K562 (cell line): ENCODE results near the gene IP6K2. TPM values are rescaled to one million over a fixed set of nuclear protein-coding genes. Genes with fewer than 3 reads are reported as not detected.

Experiments used
- HSF4 ChIP-seq: fragments of 250-450 bp; sonication (Bioruptor Pico); IDR thresholded peaks from 2 replicates; pipeline ENCODE4 v2.1.2; 2022; ENCODE audit warnings: mild to moderate bottlenecking, moderate library complexity, borderline replicate concordance
- KAT7 ChIP-seq: sonication (generic); formaldehyde crosslinking; IDR thresholded peaks from 2 replicates; pipeline ENCODE4 v1.8.0; 2022; ENCODE audit warnings: missing genetic modification reagents, mild to moderate bottlenecking, borderline replicate concordance
- PHTF2 ChIP-seq: fragments of 250-450 bp; sonication (Bioruptor Pico); IDR thresholded peaks from 2 replicates; pipeline ENCODE4 v1.5.0; 2021; ENCODE audit warnings: mild to moderate bottlenecking
- POU5F1 ChIP-seq: fragments of 150-350 bp; IDR thresholded peaks from 2 replicates; pipeline ENCODE4 v1.6.1; 2014; ENCODE audit warnings: borderline replicate concordance, low read length, low read depth, mild to moderate bottlenecking; ENCODE audit not compliant: partially characterized antibody
- TCFL5 ChIP-seq: fragments of 250-450 bp; sonication (Bioruptor Pico); conservative IDR thresholded peaks from 2 replicates; pipeline ENCODE4 v1.6.1; 2021; ENCODE audit warnings: mild to moderate bottlenecking, moderate library complexity, matching md5 sums
- ZFP1 ChIP-seq: fragments of 450-650 bp; formaldehyde crosslinking; IDR thresholded peaks from 2 replicates; pipeline ENCODE4 v1.4.0; 2020; ENCODE audit warnings: mild to moderate bottlenecking, mixed read lengths
- ZNF512 ChIP-seq: IDR thresholded peaks from 2 replicates; pipeline ENCODE4 v1.6.1; 2016; ENCODE audit warnings: missing genetic modification characterization, missing compliant biosample characterization
- ZNF644 ChIP-seq: fragments of 200-800 bp; sonication (Bioruptor generic); IDR thresholded peaks from 2 replicates; pipeline ENCODE4 v1.6.1; 2016; ENCODE audit warnings: low read depth, missing genetic modification characterization, missing compliant biosample characterization
- polyA plus RNA-seq, 8 experiments: library from polyadenylated mRNA; depleted of rRNA in 4 of 8; stranded (reverse) in 5 of 8; unstranded in 3 of 8; fragments of >200 nt; fragmentation: Nextera tagmentation in 2 of 8; fragmentation: Illumina TruSeq in 1 of 8; extraction: Ambion mirVana in 2 of 8; extraction: Trizol in 1 of 8; gene quantifications; 2 replicates each; pipeline versions ENCODE4 v1.2.1 to v1.2.3, GENCODE V29; 2011 to 2014; ENCODE audit warnings: inconsistent platforms in 1 of 8, missing spikeins in 1 of 8
- total RNA-seq, 7 experiments: library from RNA; depleted of rRNA in 6 of 7; stranded (reverse); fragments of >200 nt in 6 of 7; fragmentation: Illumina TruSeq in 2 of 7; extraction: Trizol in 2 of 7; gene quantifications; 2 replicates each; pipeline versions ENCODE4 v1.2.1 to v1.2.3, GENCODE V29; 2011 to 2021; ENCODE audit warnings: low replicate concordance in 1 of 7
- TF ChIP-seq, protein P1 (sequence below), 2 experiments: fragments of 450-650 bp; IDR thresholded peaks; 2 replicates each; pipeline ENCODE4 v1.6.1; 2016; ENCODE audit warnings: mild to moderate bottlenecking in 2 of 2, borderline replicate concordance in 1 of 2, low read depth in 1 of 2, moderate library complexity in 1 of 2
- TF ChIP-seq, protein P2 (sequence below): sonication (generic); formaldehyde crosslinking; IDR thresholded peaks from 2 replicates; pipeline ENCODE4 v1.8.1; 2023; ENCODE audit warnings: mild to moderate bottlenecking, missing genetic modification reagents
- TF ChIP-seq, protein P3 (sequence below): fragments of 450-650 bp; formaldehyde crosslinking; IDR thresholded peaks from 2 replicates; pipeline ENCODE4 v1.4.0; 2022; ENCODE audit warnings: mild to moderate bottlenecking, moderate library complexity

Gene IP6K2
- total and polyA plus RNA-seq, 9 of the 15 experiments (the other 6 are each of a cell fraction or from before 2014, with no cell fraction given): 19.6 to 78.1 (median 48.0) TPM

DNA sequence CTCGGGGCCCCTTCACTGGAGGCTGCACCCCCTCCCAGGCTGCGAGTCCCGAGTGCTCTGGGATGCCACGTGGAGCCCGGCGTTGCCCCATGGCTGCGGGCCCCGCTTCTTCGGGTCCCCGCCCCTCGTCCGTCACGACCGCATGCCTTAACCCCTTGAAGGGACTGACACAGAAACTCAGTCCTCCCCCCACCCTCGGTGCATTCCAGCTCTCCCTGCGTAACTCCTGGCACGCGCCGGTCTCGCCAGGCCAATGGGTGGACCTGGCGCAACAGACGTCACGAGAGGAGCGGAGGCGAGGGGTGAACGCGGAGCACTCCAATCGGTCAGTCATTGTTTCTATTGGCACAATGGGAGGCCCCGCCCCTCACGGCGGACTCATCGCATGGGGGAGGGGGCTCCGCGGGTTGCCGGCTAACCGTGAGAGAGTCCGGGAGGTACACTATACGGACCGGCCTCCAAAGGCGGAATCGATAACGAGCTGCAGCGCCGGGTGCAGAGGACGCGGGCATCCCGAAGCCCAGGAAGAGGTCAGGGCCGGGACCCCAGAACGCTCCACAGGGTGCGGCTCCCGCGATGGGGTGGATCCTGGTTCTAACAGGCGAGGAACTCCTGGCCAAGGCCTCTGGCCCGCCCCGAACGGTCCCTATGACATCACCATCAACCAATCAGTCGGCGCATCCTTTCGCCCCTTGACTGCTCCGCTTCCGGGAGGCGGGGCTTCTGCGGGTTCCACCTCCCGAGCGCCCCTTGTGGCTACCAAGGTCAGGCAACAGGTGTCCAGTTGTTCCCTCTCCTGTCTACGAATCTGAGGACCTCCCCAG is 53.3 kb downstream of the IP6K2 start (continued):
- TF ChIP-seq, protein P1, sequence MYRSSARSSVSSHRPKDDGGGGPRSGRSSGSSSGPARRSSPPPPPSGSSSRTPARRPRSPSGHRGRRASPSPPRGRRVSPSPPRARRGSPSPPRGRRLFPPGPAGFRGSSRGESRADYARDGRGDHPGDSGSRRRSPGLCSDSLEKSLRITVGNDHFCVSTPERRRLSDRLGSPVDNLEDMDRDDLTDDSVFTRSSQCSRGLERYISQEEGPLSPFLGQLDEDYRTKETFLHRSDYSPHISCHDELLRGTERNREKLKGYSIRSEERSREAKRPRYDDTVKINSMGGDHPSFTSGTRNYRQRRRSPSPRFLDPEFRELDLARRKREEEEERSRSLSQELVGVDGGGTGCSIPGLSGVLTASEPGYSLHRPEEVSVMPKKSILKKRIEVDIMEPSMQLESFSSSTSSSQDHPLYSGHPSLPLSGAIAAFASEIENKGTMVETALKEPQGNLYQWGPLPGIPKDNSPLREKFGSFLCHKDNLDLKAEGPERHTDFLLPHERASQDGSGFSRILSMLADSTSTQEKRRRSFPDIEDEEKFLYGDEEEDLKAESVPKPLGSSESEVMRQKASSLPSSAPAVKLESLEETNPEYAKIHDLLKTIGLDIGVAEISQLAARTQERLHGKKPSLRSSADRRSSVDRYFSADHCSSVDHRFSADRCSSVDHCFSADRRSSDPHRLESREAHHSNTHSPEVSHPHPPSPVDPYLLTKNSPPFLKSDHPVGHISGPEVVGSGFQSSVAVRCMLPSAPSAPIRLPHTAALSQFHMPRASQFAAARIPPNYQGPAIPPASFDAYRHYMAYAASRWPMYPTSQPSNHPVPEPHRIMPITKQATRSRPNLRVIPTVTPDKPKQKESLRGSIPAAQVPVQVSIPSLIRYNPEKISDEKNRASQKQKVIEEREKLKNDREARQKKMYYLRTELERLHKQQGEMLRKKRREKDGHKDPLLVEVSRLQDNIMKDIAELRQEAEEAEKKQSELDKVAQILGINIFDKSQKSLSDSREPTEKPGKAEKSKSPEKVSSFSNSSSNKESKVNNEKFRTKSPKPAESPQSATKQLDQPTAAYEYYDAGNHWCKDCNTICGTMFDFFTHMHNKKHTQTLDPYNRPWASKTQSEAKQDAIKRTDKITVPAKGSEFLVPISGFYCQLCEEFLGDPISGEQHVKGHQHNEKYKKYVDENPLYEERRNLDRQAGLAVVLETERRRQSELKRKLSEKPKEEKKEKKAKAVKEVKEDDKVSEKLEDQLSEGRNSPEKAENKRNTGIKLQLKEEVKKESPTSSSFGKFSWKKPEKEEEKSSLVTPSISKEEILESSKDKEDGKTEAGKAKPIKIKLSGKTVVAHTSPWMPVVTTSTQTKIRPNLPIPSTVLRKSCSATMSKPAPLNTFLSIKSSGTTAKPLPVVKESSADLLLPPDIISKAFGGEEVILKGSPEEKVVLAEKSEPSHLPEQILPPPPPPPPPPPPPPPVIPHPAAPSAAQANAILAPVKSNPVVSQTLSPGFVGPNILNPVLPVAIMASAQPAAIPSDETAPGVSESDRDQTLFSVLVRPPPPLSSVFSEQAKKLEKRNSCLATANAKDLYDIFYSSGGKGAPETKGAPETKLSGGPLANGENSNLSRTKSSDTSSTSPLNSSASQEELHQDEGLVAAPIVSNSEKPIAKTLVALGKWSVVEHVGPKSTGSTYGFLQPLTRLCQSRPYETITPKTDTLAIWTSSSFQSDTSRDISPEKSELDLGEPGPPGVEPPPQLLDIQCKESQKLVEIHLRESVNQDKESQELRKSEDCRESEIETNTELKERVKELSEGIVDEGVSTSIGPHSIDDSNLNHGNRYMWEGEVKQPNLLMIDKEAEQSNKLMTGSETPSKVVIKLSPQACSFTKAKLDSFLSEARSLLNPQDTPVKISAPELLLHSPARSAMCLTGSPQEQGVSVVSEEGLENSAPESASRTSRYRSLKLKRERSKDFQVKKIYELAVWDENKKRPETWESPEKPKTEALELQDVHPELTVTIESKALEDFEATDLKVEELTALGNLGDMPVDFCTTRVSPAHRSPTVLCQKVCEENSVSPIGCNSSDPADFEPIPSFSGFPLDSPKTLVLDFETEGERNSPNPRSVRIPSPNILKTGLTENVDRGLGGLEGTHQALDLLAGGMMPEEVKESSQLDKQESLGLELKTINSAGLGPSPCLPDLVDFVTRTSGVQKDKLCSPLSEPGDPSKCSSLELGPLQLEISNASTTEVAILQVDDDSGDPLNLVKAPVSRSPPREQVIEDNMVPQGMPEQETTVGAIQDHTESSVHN (IDR thresholded peaks at IDR 0.05; ENCODE audit: borderline replicate concordance in 1 of 2, low read depth in 1 of 2): no peak
- TF ChIP-seq PHTF2 (CRISPR knock-in tag) (no peak), TCFL5 (no peak), ZFP1 (CRISPR knock-in tag) (no peak), POU5F1 (no peak), KAT7 (CRISPR knock-in tag) (peak; percentile 81; the same call in 1 of the 2 replicates), HSF4 (no peak), ZNF644 (tag) (no peak), ZNF512 (no peak)
- TF ChIP-seq, protein P2, sequence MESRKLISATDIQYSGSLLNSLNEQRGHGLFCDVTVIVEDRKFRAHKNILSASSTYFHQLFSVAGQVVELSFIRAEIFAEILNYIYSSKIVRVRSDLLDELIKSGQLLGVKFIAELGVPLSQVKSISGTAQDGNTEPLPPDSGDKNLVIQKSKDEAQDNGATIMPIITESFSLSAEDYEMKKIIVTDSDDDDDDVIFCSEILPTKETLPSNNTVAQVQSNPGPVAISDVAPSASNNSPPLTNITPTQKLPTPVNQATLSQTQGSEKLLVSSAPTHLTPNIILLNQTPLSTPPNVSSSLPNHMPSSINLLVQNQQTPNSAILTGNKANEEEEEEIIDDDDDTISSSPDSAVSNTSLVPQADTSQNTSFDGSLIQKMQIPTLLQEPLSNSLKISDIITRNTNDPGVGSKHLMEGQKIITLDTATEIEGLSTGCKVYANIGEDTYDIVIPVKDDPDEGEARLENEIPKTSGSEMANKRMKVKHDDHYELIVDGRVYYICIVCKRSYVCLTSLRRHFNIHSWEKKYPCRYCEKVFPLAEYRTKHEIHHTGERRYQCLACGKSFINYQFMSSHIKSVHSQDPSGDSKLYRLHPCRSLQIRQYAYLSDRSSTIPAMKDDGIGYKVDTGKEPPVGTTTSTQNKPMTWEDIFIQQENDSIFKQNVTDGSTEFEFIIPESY (CRISPR knock-in tag): 0 out of 2 replicates have a peak, but pooled peaks have one; percentile 40
- TF ChIP-seq, protein P3, sequence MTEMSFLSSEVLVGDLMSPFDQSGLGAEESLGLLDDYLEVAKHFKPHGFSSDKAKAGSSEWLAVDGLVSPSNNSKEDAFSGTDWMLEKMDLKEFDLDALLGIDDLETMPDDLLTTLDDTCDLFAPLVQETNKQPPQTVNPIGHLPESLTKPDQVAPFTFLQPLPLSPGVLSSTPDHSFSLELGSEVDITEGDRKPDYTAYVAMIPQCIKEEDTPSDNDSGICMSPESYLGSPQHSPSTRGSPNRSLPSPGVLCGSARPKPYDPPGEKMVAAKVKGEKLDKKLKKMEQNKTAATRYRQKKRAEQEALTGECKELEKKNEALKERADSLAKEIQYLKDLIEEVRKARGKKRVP (CRISPR knock-in tag): no peak
